ENCODE measurements around the gene ZEB2. TPM values are rescaled to one million over a fixed set of nuclear protein-coding genes. Genes with fewer than 3 reads are reported as not detected.

The ZEB2 gene
- total and polyA plus RNA-seq, 4 donors, result 7.6 to 39.6 (median 22.2) TPM

- H3K27ac ChIP-seq (ENCODE audit: low read depth in 1 of 2, low read length in 2 of 2), result no peak overlapping the region
- no peak for DNase-seq (ENCODE audit: low spot score)
- H3K9me3 ChIP-seq (ENCODE audit: control insufficient read depth in 4 of 4, low read length in 3 of 4), result no peaks in the 10 kb centered on the region
- TF ChIP-seq RAD21 (IDR thresholded peaks at IDR 0.05), result no peak
- no peak for TF ChIP-seq JUND (IDR thresholded peaks at IDR 0.05)
- TF ChIP-seq EGR1 (IDR thresholded peaks at IDR 0.05; ENCODE audit: low read depth in 2 of 2), result no peak
- no peak for TF ChIP-seq REST (IDR thresholded peaks at IDR 0.05)
- no peak for TF ChIP-seq MAX (IDR thresholded peaks at IDR 0.05)
- no peak for TF ChIP-seq FOXA2 (IDR thresholded peaks at IDR 0.05)
- TF ChIP-seq HNF4A (conservative IDR thresholded peaks at IDR 0.05), result no peak
- TF ChIP-seq ZBTB33 (IDR thresholded peaks at IDR 0.05), result no peak
- TF ChIP-seq SP1 (IDR thresholded peaks at IDR 0.05), result no peak
- TF ChIP-seq ATF3 (IDR thresholded peaks at IDR 0.05), result no peak
- no peak for TF ChIP-seq TAF1 (conservative IDR thresholded peaks at IDR 0.05)
- TF ChIP-seq RXRA (IDR thresholded peaks at IDR 0.05), result no peak
- no peak for TF ChIP-seq NR2F2 (IDR thresholded peaks at IDR 0.05)
- no peak for TF ChIP-seq CTCF (IDR thresholded peaks at IDR 0.05; ENCODE audit: low read depth, low read length, missing input control)
- TF ChIP-seq HNF4G (IDR thresholded peaks at IDR 0.05), result no peak
- no peak for TF ChIP-seq FOXA1 (IDR thresholded peaks at IDR 0.05)
- peaks cover 0 to 3% (median 0%) of the 10 kb centered on the region in 4 donors for H3K27me3 ChIP-seq (ENCODE audit: control insufficient read depth in 4 of 4, insufficient read depth in 4 of 4, low read length in 3 of 4)
- H3K4me3 ChIP-seq (ENCODE audit: low read depth in 1 of 3, low read length in 3 of 3), result no peak overlapping the region
- WGBS, result 81% methylated on average over 1 of the region's 1 CpG
- peaks cover 0 to 6% (median 0%) of the 10 kb centered on the region in 4 donors for H3K36me3 ChIP-seq (ENCODE audit: control insufficient read depth in 4 of 4, insufficient read depth in 3 of 4, low read depth in 1 of 4, low read length in 3 of 4)
- no peak overlapping the region for H3K9ac ChIP-seq (ENCODE audit: low read depth in 1 of 2, low read length in 2 of 2)
- no peaks in the 10 kb centered on the region for H3K4me1 ChIP-seq (ENCODE audit: control insufficient read depth in 4 of 4, insufficient read depth in 4 of 4, low read length in 3 of 4)
Measured at GRCh38 chr2:144421606-144422510, 98.1 kb downstream of the ZEB2 start.
